NT2/D1 (cell line): ENCODE results near the gene HOXA5.

Experiments
- DNase-seq: peaks from one replicate; pipeline ENCODE4 v3.0.0-alpha.2; 2011; ENCODE audit warnings: low read depth, low spot score
- H3K27me3 ChIP-seq: 2 replicates; pipeline ENCODE4 v1.6.0; 2011; ENCODE audit warnings: mild to moderate bottlenecking; ENCODE audit not compliant: insufficient read length, insufficient read depth
- H3K36me3 ChIP-seq: 2 replicates; pipeline ENCODE4 v1.6.1; 2011; ENCODE audit warnings: mild to moderate bottlenecking, low read length, mixed read lengths; ENCODE audit not compliant: insufficient read depth, insufficient read length
- H3K4me1 ChIP-seq: 2 replicates; pipeline ENCODE4 v1.5.1; 2011; ENCODE audit not compliant: insufficient read depth, insufficient read length
- H3K4me3 ChIP-seq: 2 replicates; pipeline ENCODE4 v1.5.1; 2011; ENCODE audit warnings: low read depth; ENCODE audit not compliant: insufficient read length
- H3K9ac ChIP-seq: 2 replicates; pipeline ENCODE4 v1.6.0; 2011; ENCODE audit warnings: low read depth; ENCODE audit not compliant: insufficient read length
- H3K9me3 ChIP-seq: 2 replicates; pipeline ENCODE4 v1.5.1; 2011; ENCODE audit warnings: mild to moderate bottlenecking, low read length; ENCODE audit not compliant: insufficient read depth
- SUZ12 ChIP-seq: IDR thresholded peaks from 2 replicates; pipeline ENCODE4 v1.6.1; 2011; ENCODE audit not compliant: insufficient read length, insufficient read depth; ENCODE audit errors: extremely low read depth
- YY1 ChIP-seq: IDR thresholded peaks from 2 replicates; pipeline ENCODE4 v1.6.1; 2011; ENCODE audit not compliant: insufficient read length, insufficient read depth
- ZNF274 ChIP-seq: IDR thresholded peaks from 2 replicates; pipeline ENCODE4 v1.6.1; 2011; ENCODE audit warnings: mild to moderate bottlenecking, low read depth, low read length

The HOXA5 gene

GRCh38 chr7:27139334-27140125 lies 4.0 kb downstream of the HOXA5 start:
- DNase-seq = no peak
- Histone ChIP-seq H3K9me3 (no peaks in the 10 kb centered on the region), H3K36me3 (no peaks in the 10 kb centered on the region), H3K4me3 (peak overlapping the region; percentile 20), H3K27me3 (peaks cover 99% of the 10 kb centered on the region), H3K9ac (peak overlapping the region; percentile 43), H3K4me1 (no peaks in the 10 kb centered on the region)
- TF ChIP-seq ZNF274 (no peak), SUZ12 (peak; percentile 99), YY1 (no peak)

DNA sequence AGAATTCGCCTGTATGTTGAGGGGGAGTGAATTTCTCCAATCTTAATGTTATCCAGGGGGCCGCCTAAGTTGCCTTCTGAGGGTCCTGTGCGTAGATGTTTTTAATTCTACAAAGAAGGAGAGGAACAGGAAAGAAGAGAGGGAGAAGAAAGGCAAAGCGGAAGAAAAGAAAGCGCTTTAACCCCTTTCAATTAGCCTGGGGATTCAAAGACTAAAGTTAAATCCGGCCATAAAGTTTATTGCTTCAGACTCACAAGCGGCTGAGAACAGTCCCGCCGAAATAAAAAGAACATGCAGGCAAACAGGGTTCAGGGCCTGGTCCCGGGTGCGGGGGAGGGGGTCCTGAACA lies 4.5 kb downstream of the HOXA5 start:
- Histone ChIP-seq H3K36me3 (no peaks in the 10 kb centered on the region), H3K9ac (peak overlapping the region; percentile 43), H3K9me3 (no peaks in the 10 kb centered on the region), H3K4me1 (no peaks in the 10 kb centered on the region), H3K27me3 (peaks cover 99% of the 10 kb centered on the region), H3K4me3 (peak overlapping the region; percentile 20)
- DNase-seq = no peak
- TF ChIP-seq SUZ12 = no peak
- TF ChIP-seq ZNF274 = no peak
- TF ChIP-seq YY1 = no peak

- no peak overlapping the region for H3K4me3 ChIP-seq
- no peaks in the 10 kb centered on the region for H3K9me3 ChIP-seq
- TF ChIP-seq YY1 (no peak), SUZ12 (no peak), ZNF274 (no peak)
- H3K36me3 ChIP-seq = no peaks in the 10 kb centered on the region
- DNase-seq = no peak
- H3K4me1 ChIP-seq = no peaks in the 10 kb centered on the region
- H3K27me3 ChIP-seq = peaks cover 100% of the 10 kb centered on the region
- H3K9ac ChIP-seq = no peak overlapping the region
Observed at GRCh38 chr7:27138472-27138871, 5.0 kb downstream of the HOXA5 start.

GRCh38 chr7:27137640-27138315 lies 5.7 kb downstream of the HOXA5 start:
- Histone ChIP-seq H3K4me3 (no peak overlapping the region), H3K36me3 (no peaks in the 10 kb centered on the region), H3K27me3 (peaks cover 100% of the 10 kb centered on the region), H3K4me1 (no peaks in the 10 kb centered on the region), H3K9ac (no peak overlapping the region), H3K9me3 (no peaks in the 10 kb centered on the region)
- DNase-seq = no peak
- TF ChIP-seq YY1 = no peak
- TF ChIP-seq ZNF274 = no peak
- no peak for TF ChIP-seq SUZ12

- DNase-seq = no peak
- TF ChIP-seq YY1 = no peak
- TF ChIP-seq ZNF274 = no peak
- no peak for TF ChIP-seq SUZ12
- Histone ChIP-seq H3K9me3 (no peaks in the 10 kb centered on the region; the same call in 1 of the 2 replicates), H3K4me3 (no peak overlapping the region), H3K36me3 (no peaks in the 10 kb centered on the region), H3K9ac (no peak overlapping the region), H3K27me3 (peaks cover 98% of the 10 kb centered on the region), H3K4me1 (no peaks in the 10 kb centered on the region)
Observed at GRCh38 chr7:27134392-27134791, 9.1 kb downstream of the HOXA5 start.

DNA sequence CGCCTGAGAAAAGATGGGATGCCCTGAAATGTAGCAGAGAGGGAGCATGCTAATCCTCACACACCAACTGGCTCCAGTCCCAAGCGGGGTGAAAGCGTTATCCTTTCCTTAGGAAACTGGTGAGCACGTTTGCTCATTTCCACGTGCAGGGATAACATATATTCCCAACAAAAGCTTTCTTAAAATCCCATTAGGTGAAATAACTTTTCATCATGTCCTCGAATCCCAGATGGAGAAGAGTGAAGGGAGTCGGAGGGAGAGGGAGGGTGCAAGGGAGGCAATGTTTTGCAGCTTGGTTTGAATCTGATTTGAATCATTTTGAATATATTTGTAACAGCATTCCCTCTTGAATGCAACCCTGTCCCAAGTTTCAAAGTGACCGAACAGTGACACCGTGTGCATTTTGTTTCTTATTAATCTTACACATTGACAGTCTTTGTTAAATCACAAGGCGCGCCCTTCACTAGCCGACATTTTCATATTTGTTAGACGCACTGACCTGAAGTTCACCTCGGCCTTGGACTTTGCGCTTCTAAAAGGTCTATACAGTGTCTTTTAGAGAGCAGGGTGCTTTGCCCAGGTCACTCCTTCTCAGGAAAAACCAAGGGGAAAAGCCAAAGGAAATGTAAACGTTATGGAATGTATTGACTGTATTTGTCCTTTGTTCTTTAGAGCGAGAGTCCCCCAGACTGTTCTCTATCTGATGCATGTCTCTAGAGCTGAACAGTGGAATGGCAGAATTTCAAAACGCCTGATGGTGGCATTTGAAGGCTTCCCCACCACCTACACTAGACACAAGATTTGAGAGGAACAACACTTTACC lies 9.9 kb downstream of the HOXA5 start:
- Histone ChIP-seq H3K9me3 (no peaks in the 10 kb centered on the region; the same call in 1 of the 2 replicates), H3K9ac (no peak overlapping the region), H3K4me3 (no peak overlapping the region), H3K27me3 (peaks cover 98% of the 10 kb centered on the region), H3K4me1 (no peaks in the 10 kb centered on the region), H3K36me3 (no peaks in the 10 kb centered on the region)
- no peak for TF ChIP-seq YY1
- no peak for TF ChIP-seq ZNF274
- TF ChIP-seq SUZ12 = no peak
- no peak for DNase-seq

- Histone ChIP-seq H3K27me3 (peaks cover 98% of the 10 kb centered on the region), H3K4me1 (no peaks in the 10 kb centered on the region), H3K9ac (no peak overlapping the region), H3K9me3 (no peaks in the 10 kb centered on the region; the same call in 1 of the 2 replicates), H3K36me3 (no peaks in the 10 kb centered on the region), H3K4me3 (no peak overlapping the region)
- no peak for DNase-seq
- TF ChIP-seq YY1 (no peak), ZNF274 (no peak), SUZ12 (peak; percentile 8)
Observed at GRCh38 chr7:27132978-27133377, 10.5 kb downstream of the HOXA5 start.
